Cerebellar cortex (tissue), 1 donor: ENCODE data around the gene AKAP13.
"Not testable (repeated sequence)": the region's sequence is repeated elsewhere in the genome, so short reads cannot be mapped to it uniquely, and the experiment has no call there.

Experiments used
- DNase-seq: peaks from one replicate; pipeline ENCODE4 v3.0.0-alpha.2; 2015; ENCODE audit warnings: low spot score

Gene AKAP13

GRCh38 chr15:85480923-85481322 lies 100.5 kb downstream of the AKAP13 start:
- no peak for DNase-seq

- DNase-seq: not testable (repeated sequence)
These were observed 101.1 kb downstream of the AKAP13 start for GRCh38 chr15:85481543-85481942.

- no peak for DNase-seq
These were observed 102.5 kb downstream of the AKAP13 start for GRCh38 chr15:85482894-85483293.

- not testable (repeated sequence) for DNase-seq
These were observed 103.6 kb downstream of the AKAP13 start for GRCh38 chr15:85483955-85484354.

GRCh38 chr15:85484923-85485322 lies 104.5 kb downstream of the AKAP13 start:
- DNase-seq: not testable (repeated sequence)

GRCh38 chr15:85485956-85486567 lies 105.7 kb downstream of the AKAP13 start:
- DNase-seq: peak; percentile 80

GRCh38 chr15:85487796-85488195 lies 107.4 kb downstream of the AKAP13 start:
- DNase-seq: not testable (repeated sequence)

- no peak for DNase-seq
These were observed 108.6 kb downstream of the AKAP13 start for GRCh38 chr15:85488997-85489396.

- DNase-seq: no peak
These were observed 109.5 kb downstream of the AKAP13 start for GRCh38 chr15:85489773-85490493.

GRCh38 chr15:85490856-85491255 lies 110.5 kb downstream of the AKAP13 start:
- no peak for DNase-seq

- no peak for DNase-seq
These were observed 111.3 kb downstream of the AKAP13 start for GRCh38 chr15:85491691-85492090.

GRCh38 chr15:85492406-85492805 lies 112.0 kb downstream of the AKAP13 start:
- no peak for DNase-seq

GRCh38 chr15:85493260-85493659 lies 112.9 kb downstream of the AKAP13 start:
- no peak for DNase-seq

GRCh38 chr15:85494048-85494777 lies 113.8 kb downstream of the AKAP13 start:
- DNase-seq: no peak

- no peak for DNase-seq
These were observed 114.7 kb downstream of the AKAP13 start for GRCh38 chr15:85495096-85495495.

GRCh38 chr15:85495544-85495943 lies 115.1 kb downstream of the AKAP13 start:
- no peak for DNase-seq

- no peak for DNase-seq
These were observed 115.7 kb downstream of the AKAP13 start for GRCh38 chr15:85496151-85496550.

- DNase-seq: no peak
These were observed 116.3 kb downstream of the AKAP13 start for GRCh38 chr15:85496551-85497171.

- no peak for DNase-seq
These were observed 116.8 kb downstream of the AKAP13 start for GRCh38 chr15:85497172-85497569.

GRCh38 chr15:85498471-85498870 lies 118.1 kb downstream of the AKAP13 start:
- no peak for DNase-seq

- no peak for DNase-seq
These were observed 119.0 kb downstream of the AKAP13 start for GRCh38 chr15:85499371-85499887.

GRCh38 chr15:85500060-85500708 lies 119.8 kb downstream of the AKAP13 start:
- DNase-seq: no peak
